ENCODE measurements around the gene TMPRSS2.

TMPRSS2 gene

GRCh38 chr21:41432562-41433460 lies 75.1 kb downstream of the TMPRSS2 start:
- TF ChIP-seq, protein P1, sequence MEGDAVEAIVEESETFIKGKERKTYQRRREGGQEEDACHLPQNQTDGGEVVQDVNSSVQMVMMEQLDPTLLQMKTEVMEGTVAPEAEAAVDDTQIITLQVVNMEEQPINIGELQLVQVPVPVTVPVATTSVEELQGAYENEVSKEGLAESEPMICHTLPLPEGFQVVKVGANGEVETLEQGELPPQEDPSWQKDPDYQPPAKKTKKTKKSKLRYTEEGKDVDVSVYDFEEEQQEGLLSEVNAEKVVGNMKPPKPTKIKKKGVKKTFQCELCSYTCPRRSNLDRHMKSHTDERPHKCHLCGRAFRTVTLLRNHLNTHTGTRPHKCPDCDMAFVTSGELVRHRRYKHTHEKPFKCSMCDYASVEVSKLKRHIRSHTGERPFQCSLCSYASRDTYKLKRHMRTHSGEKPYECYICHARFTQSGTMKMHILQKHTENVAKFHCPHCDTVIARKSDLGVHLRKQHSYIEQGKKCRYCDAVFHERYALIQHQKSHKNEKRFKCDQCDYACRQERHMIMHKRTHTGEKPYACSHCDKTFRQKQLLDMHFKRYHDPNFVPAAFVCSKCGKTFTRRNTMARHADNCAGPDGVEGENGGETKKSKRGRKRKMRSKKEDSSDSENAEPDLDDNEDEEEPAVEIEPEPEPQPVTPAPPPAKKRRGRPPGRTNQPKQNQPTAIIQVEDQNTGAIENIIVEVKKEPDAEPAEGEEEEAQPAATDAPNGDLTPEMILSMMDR (IDR thresholded peaks at IDR 0.05; ENCODE audit: insufficient read depth, low read length, poor library complexity, severe bottlenecking) = no peak
- Histone ChIP-seq H3K36me3 (ENCODE audit: control insufficient read depth, insufficient read depth, low read length) (peaks cover 57% of the 10 kb centered on the region), H3K27me3 (replicated peaks; ENCODE audit: control insufficient read depth, insufficient read depth, low read length) (no peaks in the 10 kb centered on the region), H3K4me3 (replicated peaks; ENCODE audit: low read depth, low read length) (no peak overlapping the region)
- DNase-seq (ENCODE audit: extremely low read depth, insufficient read length) = no peak

DNA sequence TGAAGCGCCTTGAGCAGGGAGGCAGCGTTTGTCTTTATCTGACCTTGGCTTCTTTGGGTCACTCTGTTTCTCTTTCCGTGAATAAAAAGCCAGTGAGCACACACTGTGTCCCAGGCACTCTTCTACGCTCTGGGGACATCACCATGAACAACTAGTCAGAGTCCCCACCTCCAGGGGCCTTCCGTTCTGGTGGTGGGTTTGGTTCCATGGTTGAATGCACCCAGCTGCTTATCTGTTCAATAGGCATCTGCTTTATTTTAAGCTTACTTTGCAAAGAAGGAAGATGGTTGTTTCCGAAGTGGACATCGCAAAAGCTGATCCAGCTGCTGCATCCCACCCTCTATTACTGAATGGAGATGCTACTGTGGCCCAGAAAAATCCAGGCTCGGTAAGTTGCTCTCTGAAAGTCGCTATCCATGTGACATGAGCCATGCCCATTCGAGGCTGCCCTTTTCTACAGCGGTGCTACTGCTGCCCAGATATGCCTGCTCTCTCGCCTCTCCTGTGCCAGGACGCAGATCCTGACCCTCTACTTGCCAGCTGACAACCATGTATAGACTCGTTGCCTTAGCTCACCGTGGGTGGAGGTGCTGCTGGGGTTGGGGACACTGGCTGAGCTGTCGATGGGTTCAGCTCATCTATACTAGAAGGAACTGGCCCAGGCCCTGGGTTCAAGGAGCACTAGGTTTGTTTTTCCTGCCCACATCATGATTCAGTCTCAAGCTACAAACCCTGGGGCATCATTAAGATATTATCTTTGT lies 76.0 kb downstream of the TMPRSS2 start:
- H3K27me3 ChIP-seq (replicated peaks; ENCODE audit: control insufficient read depth, insufficient read depth, low read length) = no peaks in the 10 kb centered on the region
- H3K36me3 ChIP-seq (ENCODE audit: control insufficient read depth, insufficient read depth, low read length) = peaks cover 53% of the 10 kb centered on the region
- peak; percentile 54 for DNase-seq (ENCODE audit: extremely low read depth, insufficient read length)
- no peak overlapping the region for H3K4me3 ChIP-seq (replicated peaks; ENCODE audit: low read depth, low read length)
- TF ChIP-seq, protein P1 (IDR thresholded peaks at IDR 0.05; ENCODE audit: insufficient read depth, low read length, poor library complexity, severe bottlenecking) = no peak

- Histone ChIP-seq H3K36me3 (ENCODE audit: control insufficient read depth, insufficient read depth, low read length) (peaks cover 41% of the 10 kb centered on the region), H3K4me3 (replicated peaks; ENCODE audit: low read depth, low read length) (peak overlapping the region; percentile 8), H3K27me3 (replicated peaks; ENCODE audit: control insufficient read depth, insufficient read depth, low read length) (no peaks in the 10 kb centered on the region)
- no peak for DNase-seq (ENCODE audit: extremely low read depth, insufficient read length)
- TF ChIP-seq, protein P1 (IDR thresholded peaks at IDR 0.05; ENCODE audit: insufficient read depth, low read length, poor library complexity, severe bottlenecking) = no peak
Observed at GRCh38 chr21:41429925-41430491, 78.0 kb downstream of the TMPRSS2 start.

DNA sequence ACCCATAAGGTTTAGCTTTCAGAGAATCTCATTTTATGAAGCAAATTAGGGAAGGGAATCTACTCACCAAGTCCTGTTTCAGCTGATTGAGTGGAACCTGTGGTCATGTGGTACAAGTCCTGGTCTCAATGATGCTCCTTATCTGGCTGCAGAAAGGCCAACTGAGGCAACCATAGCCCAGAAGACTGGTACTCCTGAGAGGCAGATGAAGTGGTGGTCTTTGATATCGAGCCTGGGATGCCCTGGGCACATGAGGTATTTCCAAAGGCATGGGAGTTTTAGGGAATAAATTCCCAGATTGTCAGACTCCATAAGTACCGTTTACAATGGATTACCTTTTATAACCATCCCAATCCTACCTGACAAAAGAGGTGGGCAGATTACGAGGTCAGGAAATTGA lies 78.7 kb downstream of the TMPRSS2 start:
- TF ChIP-seq, protein P1 (IDR thresholded peaks at IDR 0.05; ENCODE audit: insufficient read depth, low read length, poor library complexity, severe bottlenecking) = no peak
- DNase-seq (ENCODE audit: extremely low read depth, insufficient read length) = no peak
- peak overlapping the region; percentile 1; the same call in 1 of the 2 replicates for H3K4me3 ChIP-seq (replicated peaks; ENCODE audit: low read depth, low read length)
- peaks cover 41% of the 10 kb centered on the region for H3K36me3 ChIP-seq (ENCODE audit: control insufficient read depth, insufficient read depth, low read length)
- no peaks in the 10 kb centered on the region for H3K27me3 ChIP-seq (replicated peaks; ENCODE audit: control insufficient read depth, insufficient read depth, low read length)

GRCh38 chr21:41428847-41429246 lies 79.1 kb downstream of the TMPRSS2 start:
- Histone ChIP-seq H3K36me3 (ENCODE audit: control insufficient read depth, insufficient read depth, low read length) (peaks cover 41% of the 10 kb centered on the region), H3K4me3 (replicated peaks; ENCODE audit: low read depth, low read length) (no peak overlapping the region; the same call in 1 of the 2 replicates), H3K27me3 (replicated peaks; ENCODE audit: control insufficient read depth, insufficient read depth, low read length) (no peaks in the 10 kb centered on the region)
- DNase-seq (ENCODE audit: extremely low read depth, insufficient read length) = no peak
- TF ChIP-seq, protein P1 (IDR thresholded peaks at IDR 0.05; ENCODE audit: insufficient read depth, low read length, poor library complexity, severe bottlenecking) = no peak

Data from GM06990 (cell line).